Measurements from ENCODE around the gene DES. TPM values are rescaled to one million over a fixed set of nuclear protein-coding genes. Genes with fewer than 3 reads are reported as not detected.

Gene DES
- total RNA-seq, 2 experiments from 2014 or later: not detected

GRCh38 chr2:219410390-219410789 lies 7.8 kb upstream of the DES start:
- no peak for DNase-seq
- Mint-ChIP-seq H3K4me1 (ENCODE audit: low read depth) (no peaks in the 10 kb centered on the region), H3K27ac (no peak overlapping the region), H3K27me3 (ENCODE audit: low read depth) (peaks cover 10% of the 10 kb centered on the region), H3K9me3 (peaks cover 3% of the 10 kb centered on the region), H3K4me3 (no peak overlapping the region), H3K36me3 (ENCODE audit: low read depth) (no peaks in the 10 kb centered on the region)
- CTCF ChIA-PET: interaction anchor here (0.6 to 0.7 kb wide), 2 partner anchors 340 to 685 kb away, joined by 3 read pairs; no protein-coding TSS in a partner anchor
- intact Hi-C loops (cut with micrococcal nuclease): no loop called here

GRCh38 chr2:219414857-219415256 lies 3.3 kb upstream of the DES start:
- CTCF ChIA-PET: interaction anchor here (1.2 kb wide), 1 partner anchor 13 kb away, joined by 3 read pairs; no protein-coding TSS in a partner anchor
- no peak for DNase-seq
- Mint-ChIP-seq H3K9me3 (peaks cover 3% of the 10 kb centered on the region), H3K27me3 (ENCODE audit: low read depth) (peaks cover 24% of the 10 kb centered on the region), H3K36me3 (ENCODE audit: low read depth) (no peaks in the 10 kb centered on the region), H3K4me3 (no peak overlapping the region), H3K4me1 (ENCODE audit: low read depth) (no peaks in the 10 kb centered on the region), H3K27ac (no peak overlapping the region)
- intact Hi-C loops (cut with micrococcal nuclease): no loop called here

- Mint-ChIP-seq H3K4me1 (ENCODE audit: low read depth) (no peaks in the 10 kb centered on the region), H3K9me3 (peaks cover 3% of the 10 kb centered on the region), H3K4me3 (no peak overlapping the region), H3K27ac (no peak overlapping the region), H3K27me3 (ENCODE audit: low read depth) (peaks cover 32% of the 10 kb centered on the region), H3K36me3 (ENCODE audit: low read depth) (no peaks in the 10 kb centered on the region)
- CTCF ChIA-PET: interaction anchor here (0.7 to 1.2 kb wide), 2 partner anchors 14 to 312 kb away, joined by 3 to 5 read pairs; no protein-coding TSS in a partner anchor
- intact Hi-C loops (cut with micrococcal nuclease): no loop called here
- DNase-seq: no peak
Observed at GRCh38 chr2:219415580-219416234, 2.5 kb upstream of the DES start.

- no peak for DNase-seq
- H3K9me3 Mint-ChIP-seq: peaks cover 3% of the 10 kb centered on the region
- H3K36me3 Mint-ChIP-seq (ENCODE audit: low read depth): no peaks in the 10 kb centered on the region
- H3K27me3 Mint-ChIP-seq (ENCODE audit: low read depth): peaks cover 34% of the 10 kb centered on the region
- H3K4me1 Mint-ChIP-seq (ENCODE audit: low read depth): no peaks in the 10 kb centered on the region
- CTCF ChIA-PET: interaction anchor here (0.7 to 1.0 kb wide), 3 partner anchors 14 to 313 kb away, joined by 3 to 5 read pairs (median 4); no protein-coding TSS in a partner anchor
- H3K27ac Mint-ChIP-seq: no peak overlapping the region
- no peak overlapping the region for H3K4me3 Mint-ChIP-seq
- intact Hi-C loops (cut with micrococcal nuclease): no loop called here
Observed at GRCh38 chr2:219416235-219416602, 2.0 kb upstream of the DES start.

GRCh38 chr2:219416938-219417337 lies 1.2 kb upstream of the DES start:
- Mint-ChIP-seq H3K4me3 (no peak overlapping the region), H3K36me3 (ENCODE audit: low read depth) (no peaks in the 10 kb centered on the region), H3K27me3 (ENCODE audit: low read depth) (peaks cover 35% of the 10 kb centered on the region), H3K4me1 (ENCODE audit: low read depth) (no peaks in the 10 kb centered on the region), H3K27ac (no peak overlapping the region), H3K9me3 (peaks cover 3% of the 10 kb centered on the region)
- DNase-seq: no peak
- intact Hi-C loops (cut with micrococcal nuclease): no loop called here
- CTCF ChIA-PET: interaction anchor here (0.6 to 2.1 kb wide), 4 partner anchors 13 to 1883 kb away, joined by 3 to 8 read pairs (median 4); no protein-coding TSS in a partner anchor

- DNase-seq: no peak
- Mint-ChIP-seq H3K4me1 (ENCODE audit: low read depth) (no peaks in the 10 kb centered on the region), H3K4me3 (no peak overlapping the region), H3K36me3 (ENCODE audit: low read depth) (no peaks in the 10 kb centered on the region), H3K27ac (no peak overlapping the region), H3K27me3 (ENCODE audit: low read depth) (peaks cover 37% of the 10 kb centered on the region), H3K9me3 (peaks cover under 1% of the 10 kb centered on the region)
- CTCF ChIA-PET: interaction anchor here (0.6 to 2.1 kb wide), 5 partner anchors 14 to 1883 kb away, joined by 3 to 8 read pairs (median 3); no protein-coding TSS in a partner anchor
- intact Hi-C loops (cut with micrococcal nuclease): no loop called here
Observed at GRCh38 chr2:219417374-219417773, 803 bp upstream of the DES start.

- intact Hi-C loops (cut with micrococcal nuclease): no loop called here
- Mint-ChIP-seq H3K27ac (no peak overlapping the region), H3K36me3 (ENCODE audit: low read depth) (no peaks in the 10 kb centered on the region), H3K4me1 (ENCODE audit: low read depth) (no peaks in the 10 kb centered on the region), H3K27me3 (ENCODE audit: low read depth) (peaks cover 37% of the 10 kb centered on the region), H3K9me3 (no peaks in the 10 kb centered on the region), H3K4me3 (no peak overlapping the region)
- CTCF ChIA-PET: interaction anchor here (0.7 to 2.1 kb wide), 4 partner anchors 15 to 91 kb away, joined by 3 to 8 read pairs (median 4); no protein-coding TSS in a partner anchor
- no peak for DNase-seq
Observed at GRCh38 chr2:219419012-219419324, 791 bp downstream of the DES start.

DNA sequence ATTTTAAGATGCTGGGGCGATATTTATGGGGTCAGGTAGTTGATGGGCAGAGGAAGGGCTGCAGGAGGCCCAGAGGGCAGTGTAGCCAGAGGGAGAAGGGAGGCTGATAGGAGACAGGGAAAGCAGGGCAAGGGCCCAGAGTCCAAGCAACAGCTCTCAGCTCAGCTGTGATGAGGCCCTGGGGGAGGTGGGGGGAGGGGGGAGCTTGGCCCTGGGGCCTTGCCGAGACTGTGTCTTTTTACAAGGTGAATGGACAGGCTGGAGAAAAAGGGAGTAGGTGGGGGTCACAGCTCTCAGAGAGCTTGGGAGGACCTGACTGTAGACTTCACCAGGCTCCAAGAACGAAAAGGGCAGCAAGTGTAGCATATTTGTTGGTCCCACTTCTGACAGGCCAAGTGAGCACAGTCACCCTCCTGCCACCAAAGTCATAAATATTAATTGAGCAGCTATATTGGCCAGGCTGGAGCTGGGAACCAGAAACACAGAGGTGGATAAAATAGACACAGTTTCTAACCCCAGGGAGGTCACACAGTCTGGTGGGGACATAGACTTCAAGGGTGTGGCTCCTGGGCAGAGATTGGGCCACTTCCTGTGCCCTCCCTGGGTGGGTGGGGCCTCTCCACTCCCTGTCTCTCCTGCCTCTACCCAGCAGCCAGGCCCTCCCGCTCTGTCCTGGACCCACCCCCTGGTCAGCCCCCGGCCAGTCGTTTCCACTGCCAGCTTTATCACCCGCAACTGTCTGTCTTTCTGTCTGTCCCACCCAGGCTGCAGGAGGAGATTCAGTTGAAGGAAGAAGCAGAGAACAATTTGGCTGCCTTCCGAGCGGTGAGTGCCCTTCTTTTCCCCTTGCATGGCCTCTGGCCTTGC lies 1.4 kb downstream of the DES start:
- Mint-ChIP-seq H3K9me3 (no peaks in the 10 kb centered on the region), H3K4me3 (no peak overlapping the region), H3K36me3 (ENCODE audit: low read depth) (no peaks in the 10 kb centered on the region), H3K27me3 (ENCODE audit: low read depth) (peaks cover 36% of the 10 kb centered on the region), H3K27ac (no peak overlapping the region), H3K4me1 (ENCODE audit: low read depth) (no peaks in the 10 kb centered on the region)
- CTCF ChIA-PET: interaction anchor here (0.7 to 0.9 kb wide), 2 partner anchors 44 to 90 kb away, joined by 3 to 5 read pairs; no protein-coding TSS in a partner anchor
- intact Hi-C loops (cut with micrococcal nuclease): no loop called here
- no peak for DNase-seq

GRCh38 chr2:219420687-219421086 lies 2.5 kb downstream of the DES start:
- H3K27ac Mint-ChIP-seq: no peak overlapping the region
- CTCF ChIA-PET: interaction anchor here (0.6 kb wide), 1 partner anchor 410 kb away, joined by 5 read pairs; no protein-coding TSS in a partner anchor

DNA sequence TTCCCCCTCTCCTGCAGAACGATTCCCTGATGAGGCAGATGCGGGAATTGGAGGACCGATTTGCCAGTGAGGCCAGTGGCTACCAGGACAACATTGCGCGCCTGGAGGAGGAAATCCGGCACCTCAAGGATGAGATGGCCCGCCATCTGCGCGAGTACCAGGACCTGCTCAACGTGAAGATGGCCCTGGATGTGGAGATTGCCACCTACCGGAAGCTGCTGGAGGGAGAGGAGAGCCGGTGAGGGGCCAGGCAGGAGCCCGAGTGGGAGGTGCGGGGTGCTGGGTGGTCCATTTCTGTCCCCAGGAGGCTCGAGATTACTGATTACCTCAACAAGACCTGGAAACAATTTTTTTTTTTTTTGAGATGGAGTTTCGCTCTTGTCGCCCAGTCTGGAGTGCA lies 3.1 kb downstream of the DES start:
- peaks cover 29% of the 10 kb centered on the region for H3K27me3 Mint-ChIP-seq (ENCODE audit: low read depth)
- H3K4me1 Mint-ChIP-seq (ENCODE audit: low read depth): no peaks in the 10 kb centered on the region
- intact Hi-C loops (cut with micrococcal nuclease): no loop called here

More at GRCh38 chr2:219420687-219421086, 2.5 kb downstream of the DES start:
- H3K4me1 Mint-ChIP-seq (ENCODE audit: low read depth): no peaks in the 10 kb centered on the region
- no peaks in the 10 kb centered on the region for H3K36me3 Mint-ChIP-seq (ENCODE audit: low read depth)
- DNase-seq: no peak
- no peaks in the 10 kb centered on the region for H3K9me3 Mint-ChIP-seq
- intact Hi-C loops (cut with micrococcal nuclease): no loop called here
- peaks cover 31% of the 10 kb centered on the region for H3K27me3 Mint-ChIP-seq (ENCODE audit: low read depth)
- no peak overlapping the region for H3K4me3 Mint-ChIP-seq

GRCh38 chr2:219422952-219423534 lies 4.9 kb downstream of the DES start:
- no peak overlapping the region for H3K4me3 Mint-ChIP-seq
- no peak for DNase-seq
- intact Hi-C loops (cut with micrococcal nuclease): no loop called here
- no peaks in the 10 kb centered on the region for H3K9me3 Mint-ChIP-seq
- CTCF ChIA-PET: no interaction called here
- H3K4me1 Mint-ChIP-seq (ENCODE audit: low read depth): no peaks in the 10 kb centered on the region
- H3K27ac Mint-ChIP-seq: no peak overlapping the region
- peaks cover 26% of the 10 kb centered on the region for H3K27me3 Mint-ChIP-seq (ENCODE audit: low read depth)
- no peaks in the 10 kb centered on the region for H3K36me3 Mint-ChIP-seq (ENCODE audit: low read depth)

More for the DNA sequence above, 3.1 kb downstream of the DES start:
- no peaks in the 10 kb centered on the region for H3K9me3 Mint-ChIP-seq
- CTCF ChIA-PET: no interaction called here
- H3K27ac Mint-ChIP-seq: no peak overlapping the region
- H3K4me3 Mint-ChIP-seq: no peak overlapping the region
- H3K36me3 Mint-ChIP-seq (ENCODE audit: low read depth): no peaks in the 10 kb centered on the region
- no peak for DNase-seq

- H3K27me3 Mint-ChIP-seq (ENCODE audit: low read depth): peaks cover 24% of the 10 kb centered on the region
- intact Hi-C loops (cut with micrococcal nuclease): no loop called here
- H3K9me3 Mint-ChIP-seq: no peaks in the 10 kb centered on the region
- no peaks in the 10 kb centered on the region for H3K36me3 Mint-ChIP-seq (ENCODE audit: low read depth)
- CTCF ChIA-PET: interaction anchor here (0.6 kb wide), 1 partner anchor 77 kb away, joined by 4 read pairs; no protein-coding TSS in a partner anchor
- no peaks in the 10 kb centered on the region for H3K4me1 Mint-ChIP-seq (ENCODE audit: low read depth)
- no peak overlapping the region for H3K27ac Mint-ChIP-seq
- no peak for DNase-seq
- no peak overlapping the region for H3K4me3 Mint-ChIP-seq
Observed at GRCh38 chr2:219423652-219424377, 5.6 kb downstream of the DES start.
